Endothelial cell of umbilical vein (primary cell): Measurements from ENCODE around the gene RRP1B. TPM values are rescaled to one million over a fixed set of nuclear protein-coding genes. Genes with fewer than 3 reads are reported as not detected.

Experiments used
- BruUV-seq: library from RNA; stranded (reverse); fragments of 400-500 nt; replicated peaks from 2 replicates; lab custom pipeline; 2021; lab: Mats Ljungman, UMichigan
- CTCF ChIA-PET: fragments of 300-600, 350-600 bp; sonication (Branson Sonifier 250); formaldehyde crosslinking; loops from one replicate; lab custom pipeline; 2021; ENCODE audit warnings: antibody characterized with exemption, inconsistent platforms; lab: Charles Lee
- POLR2A ChIA-PET: fragments of 300-600, 350-600 bp; sonication (Branson Sonifier 250); formaldehyde crosslinking; loops from one replicate; lab custom pipeline; 2021; ENCODE audit warnings: antibody characterized with exemption, inconsistent platforms; lab: Charles Lee
- DNase-seq: peaks from one replicate; pipeline ENCODE4 v3.0.0-alpha.2; 2011; ENCODE audit warnings: low read depth, low spot score
- FAIRE-seq: peaks from 2 replicates; lab custom pipeline; 2011; peaks lifted over from hg19 to GRCh38; lab: Jason Lieb, UNC
- H2AFZ ChIP-seq: 2 replicates; pipeline ENCODE4 v1.6.0; 2012; ENCODE audit warnings: low read depth, low read length, control low read depth, inconsistent platforms
- H3K27ac ChIP-seq: 2 replicates; pipeline ENCODE4 v1.5.1; 2011; ENCODE audit warnings: low read depth, mild to moderate bottlenecking, control low read depth, low read length, moderate library complexity; ENCODE audit not compliant: insufficient read depth
- H3K27me3 ChIP-seq, 2 experiments: 2 replicates each; pipeline versions ENCODE4 v1.6.0 to v1.6.1; 2011; ENCODE audit warnings: low read length in 2 of 2, mixed read lengths in 1 of 2; ENCODE audit not compliant: control insufficient read depth in 2 of 2, insufficient read depth in 2 of 2
- H3K36me3 ChIP-seq, 2 experiments: 2 replicates in 1 of 2; 3 replicates in 1 of 2; pipeline ENCODE4 v1.5.1; 2011; ENCODE audit warnings: low read length in 2 of 2, mild to moderate bottlenecking in 1 of 2, moderate library complexity in 1 of 2; ENCODE audit not compliant: control insufficient read depth in 2 of 2, insufficient read depth in 2 of 2; ENCODE audit errors: extremely low read depth in 1 of 2
- H3K4me1 ChIP-seq: 3 replicates; pipeline ENCODE4 v1.5.1; 2011; ENCODE audit warnings: mild to moderate bottlenecking, low read length; ENCODE audit not compliant: control insufficient read depth, insufficient read depth; ENCODE audit errors: extremely low read depth
- H3K4me2 ChIP-seq: 2 replicates; pipeline ENCODE4 v1.6.1; 2011; ENCODE audit warnings: low read length, control low read depth, mixed read lengths; ENCODE audit not compliant: insufficient read depth
- H3K4me3 ChIP-seq, 3 experiments: fragments of 200-600 bp in 1 of 3; sonication (generic), shearing (Covaris generic) in 1 of 3; replicated peaks in 1 of 3; 2 replicates each; pipeline ENCODE4 v1.5.1; 2011 to 2016; ENCODE audit warnings: control low read depth in 3 of 3, low read length in 3 of 3, mild to moderate bottlenecking in 2 of 3, inconsistent platforms in 1 of 3, low read depth in 1 of 3, moderate library complexity in 1 of 3; ENCODE audit not compliant: insufficient read depth in 1 of 3
- H3K79me2 ChIP-seq: 2 replicates; pipeline ENCODE4 v1.6.0; 2012; ENCODE audit warnings: low read length, inconsistent platforms; ENCODE audit not compliant: control insufficient read depth, insufficient read depth
- H3K9ac ChIP-seq: replicated peaks from 2 replicates; pipeline ENCODE3; 2011; ENCODE audit warnings: low read length, control low read depth; ENCODE audit not compliant: insufficient read depth; ENCODE audit errors: extremely low read depth
- H3K9me1 ChIP-seq: replicated peaks from 3 replicates; pipeline ENCODE4 v1.6.0; 2011; ENCODE audit warnings: mild to moderate bottlenecking, low read length; ENCODE audit not compliant: control insufficient read depth, insufficient read depth; ENCODE audit errors: extremely low read depth
- H3K9me3 ChIP-seq: replicated peaks from 2 replicates; pipeline ENCODE4 v1.5.1; 2012; ENCODE audit warnings: low read length, inconsistent platforms; ENCODE audit not compliant: control insufficient read depth, insufficient read depth
- H4K20me1 ChIP-seq: replicated peaks from 2 replicates; pipeline ENCODE3; 2011; ENCODE audit warnings: mild to moderate bottlenecking, low read length; ENCODE audit not compliant: control insufficient read depth, insufficient read depth; ENCODE audit errors: extremely low read depth
- CTCF ChIP-seq, 2 donors: IDR thresholded peaks; 1 replicate in 1 of 2; 2 replicates in 1 of 2; pipeline ENCODE4 v1.5.1; 2011; ENCODE audit warnings: low read length in 2 of 2, mild to moderate bottlenecking in 2 of 2, moderate library complexity in 2 of 2, control low read depth in 1 of 2, inconsistent platforms in 1 of 2, low read depth in 1 of 2; ENCODE audit not compliant: insufficient read depth in 1 of 2; ENCODE audit errors: extremely low read depth in 1 of 2
- EZH2 ChIP-seq: IDR thresholded peaks from 2 replicates; pipeline ENCODE4 v1.6.1; 2012; ENCODE audit warnings: borderline replicate concordance, low read depth, mild to moderate bottlenecking, moderate library complexity, low read length, inconsistent platforms; ENCODE audit not compliant: severe bottlenecking
- FOS ChIP-seq: IDR thresholded peaks from 2 replicates; pipeline ENCODE4 v1.6.1; 2011; ENCODE audit warnings: mild to moderate bottlenecking, low read length, moderate library complexity, borderline replicate concordance; ENCODE audit not compliant: insufficient read depth
- GATA2 ChIP-seq: IDR thresholded peaks from 2 replicates; pipeline ENCODE4 v1.7.0; 2011; ENCODE audit warnings: low read depth, mild to moderate bottlenecking, moderate library complexity, mixed read lengths, low read length; ENCODE audit not compliant: insufficient read length, insufficient read depth
- JUN ChIP-seq: IDR thresholded peaks from 2 replicates; pipeline ENCODE4 v1.6.1; 2011; ENCODE audit warnings: borderline replicate concordance, low read depth; ENCODE audit not compliant: insufficient read length, insufficient read depth
- MAX ChIP-seq: IDR thresholded peaks from 2 replicates; pipeline ENCODE4 v1.6.1; 2011; ENCODE audit not compliant: insufficient read depth, insufficient read length
- MYC ChIP-seq: IDR thresholded peaks from one replicate; pipeline ENCODE4 v1.6.1; 2011; ENCODE audit warnings: mild to moderate bottlenecking, low read depth, low read length
- POLR2A ChIP-seq: IDR thresholded peaks from 2 replicates; pipeline ENCODE4 v1.6.1; 2012; ENCODE audit warnings: low read depth, mild to moderate bottlenecking, control low read depth, low read length
- POLR2AphosphoS5 ChIP-seq: IDR thresholded peaks from 2 replicates; pipeline ENCODE4 v1.6.1; 2012; ENCODE audit warnings: low read depth, mild to moderate bottlenecking, control low read depth, low read length, moderate library complexity; ENCODE audit not compliant: insufficient read depth
- dilution Hi-C: fragments of 300-500 bp; cut with MboI; formaldehyde crosslinking; loops from one replicate; pipeline ENCODE4 v1.15.0; 2019; ENCODE audit warnings: low sequenced_read_pairs; ENCODE audit not compliant: extremely low pct_ligation_motif_present
- intact Hi-C: fragments of 100-400 bp; cut with micrococcal nuclease; formaldehyde crosslinking; loops from one replicate; pipeline ENCODE4 v1.10.0; 2022
- polyA plus RNA-seq, 4 experiments: library from polyadenylated mRNA; depleted of rRNA in 3 of 4; stranded (reverse) in 3 of 4; unstranded in 1 of 4; fragments of >200 nt; gene quantifications; 2 replicates each; pipeline versions ENCODE4 v1.2.1 to v1.2.3, GENCODE V29; 2011 to 2012; ENCODE audit warnings: missing spikeins in 1 of 4
- total RNA-seq: library from RNA; stranded (reverse); gene quantifications from 2 replicates; pipeline ENCODE4 v1.2.3, GENCODE V29; 2021

Gene RRP1B
- total and polyA plus RNA-seq, 2 donors (not counting 3 experiments of a cell fraction or from before 2014, with no cell fraction given): 13.0 to 39.9 TPM

GRCh38 chr21:43731476-43731875, 72.1 kb downstream of the RRP1B start:
- dilution Hi-C loops: no loop called here
- no peak overlapping the region for H3K4me2 ChIP-seq
- POLR2A ChIA-PET: no interaction called here
- H3K9me1 ChIP-seq: no peaks in the 10 kb centered on the region
- no peaks in the 10 kb centered on the region for H4K20me1 ChIP-seq
- H3K9me3 ChIP-seq: no peaks in the 10 kb centered on the region
- no peak overlapping the region for H2AFZ ChIP-seq
- no peak overlapping the region for H3K4me3 ChIP-seq
- H3K27ac ChIP-seq: no peak overlapping the region
- no peak for TF ChIP-seq GATA2
- TF ChIP-seq EZH2: no peak
- TF ChIP-seq CTCF (IDR thresholded peaks at IDR 0.05; ENCODE audit: extremely low read depth in 1 of 2, insufficient read depth in 1 of 2, low read depth in 1 of 2, low read length in 2 of 2): no peak
- TF ChIP-seq POLR2AphosphoS5: no peak
- TF ChIP-seq POLR2A: no peak
- TF ChIP-seq FOS: no peak
- no peak for TF ChIP-seq JUN
- no peak for TF ChIP-seq MAX
- TF ChIP-seq MYC: no peak
- no peaks in the 10 kb centered on the region for H3K36me3 ChIP-seq
- H3K79me2 ChIP-seq: peaks cover 29% of the 10 kb centered on the region
- no peak overlapping the region for H3K9ac ChIP-seq
- peaks cover 27% of the 10 kb centered on the region for H3K4me1 ChIP-seq
- no TSS peak for BruUV-seq
- CTCF ChIA-PET: no interaction called here
- FAIRE-seq (no peak), DNase-seq (no peak)
- no peaks in the 10 kb centered on the region for H3K27me3 ChIP-seq
- intact Hi-C loops: no loop called here
